ENCODE results near the gene PIP5K1B.

- TF ChIP-seq ETV6 (CRISPR knock-in tag; IDR thresholded peaks at IDR 0.05) (no peak), SP1 (CRISPR knock-in tag; conservative IDR thresholded peaks at IDR 0.05) (no peak), PREB (CRISPR knock-in tag; IDR thresholded peaks at IDR 0.05; ENCODE audit: borderline replicate concordance) (no peak), FOXK1 (CRISPR knock-in tag; IDR thresholded peaks at IDR 0.05) (no peak), IRF2 (CRISPR knock-in tag; IDR thresholded peaks at IDR 0.05; ENCODE audit: borderline replicate concordance, low read depth) (no peak), CBFB (CRISPR knock-in tag; IDR thresholded peaks at IDR 0.05; ENCODE audit: low read depth) (no peak), CREB1 (CRISPR knock-in tag; IDR thresholded peaks at IDR 0.05) (no peak), ZNF317 (CRISPR knock-in tag; IDR thresholded peaks at IDR 0.05; ENCODE audit: borderline replicate concordance, low read depth) (no peak), TEAD4 (CRISPR knock-in tag; IDR thresholded peaks at IDR 0.05) (no peak), FOXJ3 (CRISPR knock-in tag; IDR thresholded peaks at IDR 0.05; ENCODE audit: borderline replicate concordance) (no peak)
- TF ChIP-seq, protein P1, sequence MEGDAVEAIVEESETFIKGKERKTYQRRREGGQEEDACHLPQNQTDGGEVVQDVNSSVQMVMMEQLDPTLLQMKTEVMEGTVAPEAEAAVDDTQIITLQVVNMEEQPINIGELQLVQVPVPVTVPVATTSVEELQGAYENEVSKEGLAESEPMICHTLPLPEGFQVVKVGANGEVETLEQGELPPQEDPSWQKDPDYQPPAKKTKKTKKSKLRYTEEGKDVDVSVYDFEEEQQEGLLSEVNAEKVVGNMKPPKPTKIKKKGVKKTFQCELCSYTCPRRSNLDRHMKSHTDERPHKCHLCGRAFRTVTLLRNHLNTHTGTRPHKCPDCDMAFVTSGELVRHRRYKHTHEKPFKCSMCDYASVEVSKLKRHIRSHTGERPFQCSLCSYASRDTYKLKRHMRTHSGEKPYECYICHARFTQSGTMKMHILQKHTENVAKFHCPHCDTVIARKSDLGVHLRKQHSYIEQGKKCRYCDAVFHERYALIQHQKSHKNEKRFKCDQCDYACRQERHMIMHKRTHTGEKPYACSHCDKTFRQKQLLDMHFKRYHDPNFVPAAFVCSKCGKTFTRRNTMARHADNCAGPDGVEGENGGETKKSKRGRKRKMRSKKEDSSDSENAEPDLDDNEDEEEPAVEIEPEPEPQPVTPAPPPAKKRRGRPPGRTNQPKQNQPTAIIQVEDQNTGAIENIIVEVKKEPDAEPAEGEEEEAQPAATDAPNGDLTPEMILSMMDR (IDR thresholded peaks at IDR 0.05), result no peak
- TF ChIP-seq, protein P2, sequence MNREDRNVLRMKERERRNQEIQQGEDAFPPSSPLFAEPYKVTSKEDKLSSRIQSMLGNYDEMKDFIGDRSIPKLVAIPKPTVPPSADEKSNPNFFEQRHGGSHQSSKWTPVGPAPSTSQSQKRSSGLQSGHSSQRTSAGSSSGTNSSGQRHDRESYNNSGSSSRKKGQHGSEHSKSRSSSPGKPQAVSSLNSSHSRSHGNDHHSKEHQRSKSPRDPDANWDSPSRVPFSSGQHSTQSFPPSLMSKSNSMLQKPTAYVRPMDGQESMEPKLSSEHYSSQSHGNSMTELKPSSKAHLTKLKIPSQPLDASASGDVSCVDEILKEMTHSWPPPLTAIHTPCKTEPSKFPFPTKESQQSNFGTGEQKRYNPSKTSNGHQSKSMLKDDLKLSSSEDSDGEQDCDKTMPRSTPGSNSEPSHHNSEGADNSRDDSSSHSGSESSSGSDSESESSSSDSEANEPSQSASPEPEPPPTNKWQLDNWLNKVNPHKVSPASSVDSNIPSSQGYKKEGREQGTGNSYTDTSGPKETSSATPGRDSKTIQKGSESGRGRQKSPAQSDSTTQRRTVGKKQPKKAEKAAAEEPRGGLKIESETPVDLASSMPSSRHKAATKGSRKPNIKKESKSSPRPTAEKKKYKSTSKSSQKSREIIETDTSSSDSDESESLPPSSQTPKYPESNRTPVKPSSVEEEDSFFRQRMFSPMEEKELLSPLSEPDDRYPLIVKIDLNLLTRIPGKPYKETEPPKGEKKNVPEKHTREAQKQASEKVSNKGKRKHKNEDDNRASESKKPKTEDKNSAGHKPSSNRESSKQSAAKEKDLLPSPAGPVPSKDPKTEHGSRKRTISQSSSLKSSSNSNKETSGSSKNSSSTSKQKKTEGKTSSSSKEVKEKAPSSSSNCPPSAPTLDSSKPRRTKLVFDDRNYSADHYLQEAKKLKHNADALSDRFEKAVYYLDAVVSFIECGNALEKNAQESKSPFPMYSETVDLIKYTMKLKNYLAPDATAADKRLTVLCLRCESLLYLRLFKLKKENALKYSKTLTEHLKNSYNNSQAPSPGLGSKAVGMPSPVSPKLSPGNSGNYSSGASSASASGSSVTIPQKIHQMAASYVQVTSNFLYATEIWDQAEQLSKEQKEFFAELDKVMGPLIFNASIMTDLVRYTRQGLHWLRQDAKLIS (CRISPR knock-in tag; IDR thresholded peaks at IDR 0.05; ENCODE audit: borderline replicate concordance), result no peak
Measured at GRCh38 chr9:68832861-68833518, 128.0 kb downstream of the PIP5K1B start.

Data from WTC11 (cell line).